Adipose tissue (tissue), 3 donors: ENCODE measurements around the gene DCAF12. TPM values are rescaled to one million over a fixed set of nuclear protein-coding genes. Genes with fewer than 3 reads are reported as not detected.
"Not testable (repeated sequence)": the region's sequence is repeated elsewhere in the genome, so short reads cannot be mapped to it uniquely, and the experiment has no call there.

ENCODE experiments used
- H3K27ac ChIP-seq: one replicate; pipeline ENCODE4 v1.5.1; 2013; ENCODE audit warnings: low read depth, low read length
- WGBS, 3 donors: extraction: QIAGEN DNeasy Blood & Tissue Kit; methylation state at CpG; one replicate each; pipeline ENCODE4 v1.1.7; 2013; 5-methylcytosine and 5-hydroxymethylcytosine counted together
- polyA plus RNA-seq, 3 donors: library from polyadenylated mRNA; stranded (reverse); fragments of 200-250 nt; gene quantifications; one replicate each; pipeline ENCODE4 v1.2.3, GENCODE V29; 2013
- donor health status: healthy with polysubstance abuse.
- donor health status: Bipolar disorder and iron deficiency.
- donor health status: healthy.

The DCAF12 gene
- 10 to 100 TPM; 11.0 to 24.2 (median 16.1) TPM for polyA plus RNA-seq

GRCh38 chr9:34126207-34127034, at the start of gene DCAF12:
DCAF12 (minus strand) TSS chr9:34126698; CDS start chr9:34126431, 267 bp downstream.
- H3K27ac ChIP-seq: peak within 1 kb of the TSS; percentile 38
- 0 to 1% (median 0%) methylated on average over 62 to 67 of the region's 67 CpGs for WGBS, 3 donors

- H3K27ac ChIP-seq: no peak overlapping the region
- 67 to 76% (median 74%) methylated on average over 3 of the region's 3 CpGs for WGBS, 3 donors
Measured at GRCh38 chr9:34176089-34176488, 49.6 kb upstream of the DCAF12 start.

GRCh38 chr9:34171753-34172535, 45.4 kb upstream of the DCAF12 start:
- WGBS, 3 donors: 70 to 92% (median 74%) methylated on average over 15 of the region's 15 CpGs

GRCh38 chr9:34170237-34170991, 43.9 kb upstream of the DCAF12 start:
- H3K27ac ChIP-seq: no peak overlapping the region
- 60 to 70% (median 69%) methylated on average over 1 of the region's 1 CpG for WGBS, 3 donors

More at GRCh38 chr9:34171753-34172535, 45.4 kb upstream of the DCAF12 start:
- no peak overlapping the region for H3K27ac ChIP-seq

GRCh38 chr9:34169125-34169524, 42.6 kb upstream of the DCAF12 start:
- no peak overlapping the region for H3K27ac ChIP-seq
- 87 to 94% (median 92%) methylated on average over 6 of the region's 6 CpGs for WGBS, 3 donors

- no peak overlapping the region for H3K27ac ChIP-seq
- WGBS, 3 donors: 46 to 85% (median 52%) methylated on average over 3 of the region's 3 CpGs
Measured at GRCh38 chr9:34163434-34163833, 36.9 kb upstream of the DCAF12 start.

- WGBS, 3 donors: 80 to 89% (median 81%) methylated on average over 6 of the region's 6 CpGs
- no peak overlapping the region for H3K27ac ChIP-seq
Measured at GRCh38 chr9:34158362-34158869, 31.9 kb upstream of the DCAF12 start.

- 95 to 100% (median 96%) methylated on average over 2 of the region's 2 CpGs for WGBS, 3 donors
- no peak overlapping the region for H3K27ac ChIP-seq
Measured at GRCh38 chr9:34157898-34158297, 31.4 kb upstream of the DCAF12 start.

GRCh38 chr9:34157318-34157717, 30.8 kb upstream of the DCAF12 start:
- H3K27ac ChIP-seq: no peak overlapping the region

- no peak overlapping the region for H3K27ac ChIP-seq
- 68 to 76% (median 76%) methylated on average over 1 of the region's 1 CpG for WGBS, 3 donors
Measured at GRCh38 chr9:34154057-34154456, 27.6 kb upstream of the DCAF12 start.

- 88% methylated on average over 4 of the region's 4 CpGs for WGBS, 3 donors
- no peak overlapping the region for H3K27ac ChIP-seq
Measured at GRCh38 chr9:34151398-34151797, 24.9 kb upstream of the DCAF12 start.

- WGBS, 3 donors: 71 to 79% (median 72%) methylated on average over 3 of the region's 3 CpGs
Measured at GRCh38 chr9:34145165-34145564, 18.7 kb upstream of the DCAF12 start.

GRCh38 chr9:34143116-34143515, 16.6 kb upstream of the DCAF12 start:
- WGBS, 3 donors: 17 to 84% (median 33%) methylated on average over 2 of the region's 2 CpGs
- H3K27ac ChIP-seq: no peak overlapping the region

More at GRCh38 chr9:34145165-34145564, 18.7 kb upstream of the DCAF12 start:
- H3K27ac ChIP-seq: no peak overlapping the region

- no peak overlapping the region for H3K27ac ChIP-seq
- 40 to 43% (median 41%) methylated on average over 2 of the region's 2 CpGs for WGBS, 3 donors
Measured at GRCh38 chr9:34140853-34141252, 14.4 kb upstream of the DCAF12 start.

GRCh38 chr9:34139477-34140146, 13.1 kb upstream of the DCAF12 start:
- 70 to 84% (median 80%) methylated on average over 5 of the region's 5 CpGs for WGBS, 3 donors
- no peak overlapping the region for H3K27ac ChIP-seq

- 78 to 100% methylated on average over 1 of the region's 1 CpG; no CpG with 5 or more reads in 1 of the 3 donors for whole genome bisulfite sequencing, 3 donors
- H3K27ac ChIP-seq: not testable (repeated sequence)
Measured at GRCh38 chr9:34138644-34139043, 12.1 kb upstream of the DCAF12 start.

- WGBS, 3 donors: 94% methylated on average over 26 to 30 of the region's 30 CpGs
- no peak overlapping the region for H3K27ac ChIP-seq
Measured at GRCh38 chr9:34134521-34134920, 8.0 kb upstream of the DCAF12 start.

GRCh38 chr9:34133436-34133949, 7.0 kb upstream of the DCAF12 start:
- 85 to 93% (median 90%) methylated on average over 16 of the region's 16 CpGs for WGBS, 3 donors
- H3K27ac ChIP-seq: no peak overlapping the region
